Mesenchymal stem cell (in vitro differentiated cells and primary cell): ENCODE measurements around the gene MARK3.
A peak's percentile ranks its signal among the peaks of the same experiment; 100 is the strongest.

Experiments used
- DNase-seq: peaks from one replicate; pipeline ENCODE4 v3.0.0-alpha.2; 2013
- H2AFZ ChIP-seq: one replicate; pipeline ENCODE4 v1.6.1; 2013; ENCODE audit warnings: low read depth, mild to moderate bottlenecking, control low read depth, inconsistent platforms, low read length, moderate library complexity
- H2AK5ac ChIP-seq: 2 replicates; pipeline ENCODE4 v1.6.1; 2013; ENCODE audit warnings: low read length, moderate library complexity, mild to moderate bottlenecking, inconsistent platforms; ENCODE audit not compliant: severe bottlenecking
- H2BK120ac ChIP-seq: one replicate; pipeline ENCODE4 v1.6.1; 2013; ENCODE audit warnings: low read depth, mild to moderate bottlenecking, inconsistent platforms, low read length, moderate library complexity
- H2BK12ac ChIP-seq, 2 experiments: one replicate each; pipeline ENCODE4 v1.6.1; 2013; ENCODE audit warnings: inconsistent platforms in 2 of 2, low read length in 2 of 2, mild to moderate bottlenecking in 2 of 2, moderate library complexity in 2 of 2, control low read depth in 1 of 2
- H2BK15ac ChIP-seq: one replicate; pipeline ENCODE4 v1.6.1; 2013; ENCODE audit warnings: mild to moderate bottlenecking, low read depth, inconsistent platforms; ENCODE audit not compliant: poor library complexity, severe bottlenecking
- H2BK5ac ChIP-seq: 2 replicates; pipeline ENCODE4 v1.6.1; 2013; ENCODE audit warnings: low read depth, mild to moderate bottlenecking, low read length, control low read depth, inconsistent platforms; ENCODE audit not compliant: poor library complexity, severe bottlenecking
- H3K14ac ChIP-seq, 2 experiments: one replicate each; pipeline ENCODE4 v1.6.1; 2013; ENCODE audit warnings: inconsistent platforms in 2 of 2, low read length in 2 of 2, control low read depth in 1 of 2, mild to moderate bottlenecking in 1 of 2, moderate library complexity in 1 of 2
- H3K18ac ChIP-seq, 2 experiments: one replicate each; pipeline ENCODE4 v1.6.1; 2013; ENCODE audit warnings: inconsistent platforms in 2 of 2, low read length in 2 of 2, control low read depth in 1 of 2, low read depth in 1 of 2, mild to moderate bottlenecking in 1 of 2
- H3K23ac ChIP-seq, 2 experiments: one replicate each; pipeline ENCODE4 v1.6.1; 2013; ENCODE audit warnings: inconsistent platforms in 2 of 2, low read length in 2 of 2, mild to moderate bottlenecking in 2 of 2, moderate library complexity in 2 of 2, control low read depth in 1 of 2
- H3K27ac ChIP-seq: 2 replicates; pipeline ENCODE4 v1.5.1; 2013; ENCODE audit warnings: mild to moderate bottlenecking, moderate library complexity, low read length, control low read depth, inconsistent platforms; ENCODE audit not compliant: poor library complexity, severe bottlenecking
- H3K27me3 ChIP-seq, 2 experiments: 2 replicates each; pipeline versions ENCODE4 v1.6.1 to v1.7.0; 2013; ENCODE audit warnings: low read length in 2 of 2, mild to moderate bottlenecking in 2 of 2, moderate library complexity in 2 of 2, control low read depth in 1 of 2, inconsistent platforms in 1 of 2; ENCODE audit not compliant: control insufficient read depth in 1 of 2, insufficient read depth in 1 of 2
- H3K36me3 ChIP-seq, 2 experiments: 2 replicates each; pipeline versions ENCODE4 v1.6.1 to v1.7.0; 2013; ENCODE audit warnings: low read length in 2 of 2, control low read depth in 1 of 2, inconsistent platforms in 1 of 2, low read depth in 1 of 2, mild to moderate bottlenecking in 1 of 2; ENCODE audit not compliant: insufficient read depth in 2 of 2, control insufficient read depth in 1 of 2
- H3K4ac ChIP-seq, 2 experiments: one replicate each; pipeline ENCODE4 v1.6.1; 2013; ENCODE audit warnings: inconsistent platforms in 2 of 2, low read length in 2 of 2, mild to moderate bottlenecking in 2 of 2, moderate library complexity in 2 of 2, control low read depth in 1 of 2, low read depth in 1 of 2
- H3K4me1 ChIP-seq: 2 replicates; pipeline ENCODE4 v1.6.1; 2013; ENCODE audit warnings: low read depth, low read length, control low read depth; ENCODE audit not compliant: control insufficient read depth, insufficient read depth
- H3K4me2 ChIP-seq: 2 replicates; pipeline ENCODE4 v1.6.1; 2013; ENCODE audit warnings: low read length, mild to moderate bottlenecking, inconsistent platforms; ENCODE audit not compliant: poor library complexity, severe bottlenecking
- H3K4me3 ChIP-seq, 2 experiments: 2 replicates each; pipeline versions ENCODE4 v1.5.1 to v1.7.0; 2013; ENCODE audit warnings: low read length in 2 of 2, mild to moderate bottlenecking in 2 of 2, control low read depth in 1 of 2, low read depth in 1 of 2; ENCODE audit not compliant: insufficient read depth in 1 of 2
- H3K79me1 ChIP-seq: replicated peaks from 2 replicates; pipeline ENCODE4 v1.6.1; 2013; ENCODE audit warnings: mild to moderate bottlenecking, control low read depth, low read length, inconsistent platforms; ENCODE audit not compliant: poor library complexity, severe bottlenecking
- H3K9ac ChIP-seq: 2 replicates; pipeline ENCODE4 v1.7.0; 2013; ENCODE audit warnings: mild to moderate bottlenecking, low read length, moderate library complexity
- H3K9me3 ChIP-seq: 2 replicates; pipeline ENCODE4 v1.7.0; 2013; ENCODE audit warnings: mild to moderate bottlenecking, low read length; ENCODE audit not compliant: control insufficient read depth
- H4K8ac ChIP-seq: one replicate; pipeline ENCODE4 v1.6.1; 2013; ENCODE audit warnings: inconsistent platforms, mild to moderate bottlenecking, low read length, moderate library complexity
- H4K91ac ChIP-seq: one replicate; pipeline ENCODE4 v1.6.1; 2013; ENCODE audit warnings: mild to moderate bottlenecking, low read length, inconsistent platforms
- WGBS: methylation state at CpG from one replicate; pipeline ENCODE4 v1.1.7; 2013; ENCODE audit warnings: mixed read lengths; 5-methylcytosine and 5-hydroxymethylcytosine counted together

MARK3 gene

DNA sequence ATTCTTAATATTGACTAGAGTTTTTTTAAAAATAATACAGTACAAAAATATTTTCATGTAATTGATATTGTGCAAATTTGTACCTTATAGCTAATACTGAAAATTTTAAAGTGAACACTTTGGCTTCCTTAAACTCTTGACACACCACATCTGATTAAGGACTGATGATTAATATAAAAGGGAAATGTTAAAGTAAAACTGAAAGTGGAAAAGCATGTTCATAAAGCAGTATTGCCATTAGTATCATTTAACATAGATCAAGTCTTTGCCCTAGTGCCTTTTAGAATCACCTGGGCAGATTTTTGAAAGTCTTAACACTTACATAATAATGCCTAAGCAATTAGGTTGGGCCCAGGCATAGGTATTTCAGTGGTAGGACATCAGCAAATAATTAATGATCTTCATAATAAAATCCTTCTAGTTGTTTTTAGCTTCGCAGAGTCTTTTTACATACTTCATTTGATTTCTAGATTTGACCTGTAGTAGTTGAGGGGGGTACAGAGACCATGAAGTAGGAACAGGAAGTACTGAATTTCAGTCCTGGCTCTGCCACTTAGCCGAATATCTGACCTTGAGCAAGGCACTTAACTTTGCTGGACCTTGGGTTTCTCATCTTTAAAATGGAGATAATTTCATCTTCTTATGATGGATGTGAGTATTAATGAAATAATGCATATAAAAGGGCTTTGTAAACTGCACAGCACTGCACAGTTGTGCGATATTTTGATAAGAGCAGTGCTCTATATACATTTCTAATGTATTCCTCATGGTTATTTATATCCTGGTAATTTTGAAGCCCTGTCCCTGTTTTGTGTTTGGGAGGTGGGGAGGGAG lies 43.7 kb downstream of the MARK3 start:
- Histone ChIP-seq H3K79me1 (peaks cover 14% of the 10 kb centered on the region), H2BK15ac (no peak overlapping the region), H2BK5ac (no peak overlapping the region), H3K18ac (no peak overlapping the region), H3K36me3 (peaks cover 3 to 25% of the 10 kb centered on the region in 2 experiments), H3K9ac (peak overlapping the region; percentile 60), H2BK120ac (no peak overlapping the region), H3K4me1 (peaks cover 2% of the 10 kb centered on the region), H3K4me2 (no peak overlapping the region), H3K9me3 (no peaks in the 10 kb centered on the region), H4K8ac (no peak overlapping the region), H3K23ac (no peak overlapping the region), H3K27ac (no peak overlapping the region), H2AFZ (no peak overlapping the region), H2BK12ac (no peak overlapping the region), H3K4ac (no peak overlapping the region), H2AK5ac (no peak overlapping the region), H3K14ac (no peak overlapping the region), H3K4me3 (peak overlapping the region in 1 of 2 experiments; percentile 21), H3K27me3 (no peaks in the 10 kb centered on the region), H4K91ac (no peak overlapping the region)
- DNase-seq: no peak
- 91% methylated on average over 2 of the region's 3 CpGs for WGBS

DNA sequence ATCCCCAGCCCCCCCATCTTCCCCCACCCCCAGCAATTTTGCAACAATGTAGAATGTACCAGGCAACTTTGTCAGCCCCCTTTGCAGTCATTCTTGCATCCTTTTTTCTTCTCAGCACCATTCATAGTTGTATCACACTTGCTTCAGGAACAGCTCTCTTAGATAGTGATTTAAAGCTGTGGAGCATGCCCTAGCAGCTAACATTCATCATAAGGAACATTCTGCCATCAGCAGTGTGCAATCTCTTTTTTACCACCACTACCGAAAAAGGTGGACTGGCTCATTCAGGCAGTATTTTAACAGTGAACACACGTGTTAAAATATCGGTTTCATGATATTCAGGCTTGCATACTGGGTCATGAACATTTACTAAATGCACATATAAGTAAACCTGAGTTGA lies 45.1 kb downstream of the MARK3 start:
- Histone ChIP-seq H2BK12ac (no peak overlapping the region), H4K8ac (no peak overlapping the region), H3K79me1 (peaks cover 17% of the 10 kb centered on the region), H2BK120ac (no peak overlapping the region), H2BK5ac (no peak overlapping the region), H3K4ac (no peak overlapping the region), H2BK15ac (no peak overlapping the region), H2AK5ac (no peak overlapping the region), H4K91ac (no peak overlapping the region), H3K9ac (no peak overlapping the region), H3K27me3 (no peaks in the 10 kb centered on the region), H3K4me3 (no peak overlapping the region), H2AFZ (no peak overlapping the region), H3K18ac (no peak overlapping the region), H3K4me1 (peaks cover 2% of the 10 kb centered on the region), H3K27ac (no peak overlapping the region), H3K14ac (no peak overlapping the region), H3K23ac (no peak overlapping the region), H3K9me3 (no peaks in the 10 kb centered on the region), H3K36me3 (peaks cover 2 to 34% of the 10 kb centered on the region in 2 experiments), H3K4me2 (no peak overlapping the region)
- 100% methylated on average over 1 of the region's 3 CpGs for WGBS
- DNase-seq: no peak

DNA sequence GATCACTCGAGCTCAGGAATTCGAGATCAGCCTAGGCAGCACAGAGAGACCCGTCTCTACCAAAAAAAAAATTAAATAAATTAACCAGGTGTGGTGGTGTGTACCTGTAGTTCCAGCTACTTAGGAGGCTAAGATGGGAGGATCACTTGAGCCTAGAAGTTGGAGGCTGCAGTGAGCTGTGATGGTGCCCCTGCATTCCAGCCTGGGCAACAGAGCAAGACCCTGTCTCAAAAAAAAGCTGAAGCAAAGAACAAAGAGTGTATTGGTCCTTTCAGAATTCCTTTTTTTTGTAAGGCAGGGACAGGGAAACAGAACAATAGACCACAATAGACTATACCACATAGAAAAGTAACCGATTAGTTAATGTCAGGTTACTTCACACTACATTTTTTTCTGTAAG lies 47.4 kb downstream of the MARK3 start:
- Histone ChIP-seq H4K8ac (no peak overlapping the region), H2BK5ac (no peak overlapping the region), H3K4ac (no peak overlapping the region), H3K4me3 (no peak overlapping the region), H2BK120ac (no peak overlapping the region), H3K36me3 (peaks cover 2 to 34% of the 10 kb centered on the region in 2 experiments), H2BK15ac (no peak overlapping the region), H3K27ac (no peak overlapping the region), H4K91ac (no peak overlapping the region), H3K4me2 (no peak overlapping the region), H3K79me1 (peaks cover 16% of the 10 kb centered on the region), H3K27me3 (no peaks in the 10 kb centered on the region), H3K14ac (no peak overlapping the region), H3K4me1 (peaks cover 3% of the 10 kb centered on the region), H2BK12ac (no peak overlapping the region), H2AFZ (no peak overlapping the region), H3K9ac (no peak overlapping the region), H3K23ac (no peak overlapping the region), H3K9me3 (no peaks in the 10 kb centered on the region), H2AK5ac (no peak overlapping the region), H3K18ac (no peak overlapping the region)
- DNase-seq: no peak
- WGBS: no CpG with 5 or more reads among the region's 4 CpGs

- Histone ChIP-seq H3K27me3 (no peaks in the 10 kb centered on the region), H3K9me3 (no peaks in the 10 kb centered on the region), H3K18ac (no peak overlapping the region), H2AFZ (no peak overlapping the region), H3K4me3 (no peak overlapping the region), H3K9ac (no peak overlapping the region), H3K14ac (no peak overlapping the region), H3K36me3 (peaks cover 5 to 45% of the 10 kb centered on the region in 2 experiments), H3K4ac (no peak overlapping the region), H2BK5ac (no peak overlapping the region), H3K4me2 (no peak overlapping the region), H4K8ac (no peak overlapping the region), H2BK15ac (no peak overlapping the region), H3K79me1 (peaks cover 14% of the 10 kb centered on the region), H3K4me1 (peaks cover 1% of the 10 kb centered on the region), H3K27ac (no peak overlapping the region), H2BK12ac (no peak overlapping the region), H3K23ac (no peak overlapping the region), H2AK5ac (no peak overlapping the region), H4K91ac (no peak overlapping the region), H2BK120ac (no peak overlapping the region)
- DNase-seq: no peak
- 94% methylated on average over 10 of the region's 10 CpGs for WGBS
Measured at GRCh38 chr14:103433916-103434563, 48.8 kb downstream of the MARK3 start.
